HepG2 (cell line): Measurements from ENCODE around the gene SEMA4F. TPM values are rescaled to one million over a fixed set of nuclear protein-coding genes. Genes with fewer than 3 reads are reported as not detected.

Experiments
- ATAC-seq: fragments of 200-7000 bp; cut with Tn5 transposase; 3 replicates; pipeline ENCODE4 v1.9.1; 2020; ENCODE audit warnings: mild to moderate bottlenecking, moderate library complexity
- BruUV-seq: library from RNA; stranded (reverse); fragments of 400-500 nt; replicated peaks from 2 replicates; lab custom pipeline; 2021; lab: Mats Ljungman, UMichigan
- CTCF ChIA-PET: fragments of 300-600 bp; formaldehyde crosslinking; extraction: SDS; loops from one replicate; lab custom pipeline; 2021; ENCODE audit warnings: low total read pairs, inconsistent platforms, low intra/inter-chr PET ratio; lab: Yijun Ruan, JAX
- POLR2A ChIA-PET: fragments of 350-600 bp; sonication (Branson Sonifier 250); formaldehyde crosslinking; loops from one replicate; lab custom pipeline; 2020; ENCODE audit warnings: antibody characterized with exemption, inconsistent platforms; lab: Yijun Ruan, JAX
- DNase-seq: peaks from one replicate; pipeline ENCODE4 v3.0.0-alpha.2; 2015; ENCODE audit warnings: low spot score
- FAIRE-seq: peaks from 3 replicates; lab custom pipeline; 2011; peaks lifted over from hg19 to GRCh38; lab: Jason Lieb, UNC
- H2AFZ ChIP-seq: one replicate; pipeline ENCODE4 v1.6.1; 2011; ENCODE audit warnings: low read length, inconsistent platforms
- H3K27ac ChIP-seq: fragments of 300-600 bp; 3 replicates; pipeline ENCODE4 v1.8.0; 2011; ENCODE audit warnings: mixed run types, mild to moderate bottlenecking, mixed read lengths, low read length, inconsistent platforms; ENCODE audit not compliant: insufficient read depth; ENCODE audit errors: extremely low read length
- H3K27me3 ChIP-seq, 2 experiments: fragments of 200-600 bp in 1 of 2; 2 replicates in 1 of 2; 3 replicates in 1 of 2; pipeline versions ENCODE4 v1.6.0 to v1.8.0; 2011; ENCODE audit warnings: low read length in 2 of 2, mild to moderate bottlenecking in 2 of 2, moderate library complexity in 2 of 2, inconsistent platforms in 1 of 2; ENCODE audit not compliant: insufficient read depth in 2 of 2, control insufficient read depth in 1 of 2
- H3K36me3 ChIP-seq, 2 experiments: fragments of 200-600 bp in 1 of 2; replicated peaks in 1 of 2; 2 replicates in 1 of 2; 3 replicates in 1 of 2; pipeline versions ENCODE4 v1.5.1 to v1.8.0; 2011; ENCODE audit warnings: low read length in 2 of 2, inconsistent platforms in 1 of 2; ENCODE audit not compliant: insufficient read depth in 2 of 2, control insufficient read depth in 1 of 2
- H3K4me1 ChIP-seq: 2 replicates; pipeline ENCODE4 v1.5.1; 2012; ENCODE audit warnings: low read length, inconsistent platforms; ENCODE audit not compliant: insufficient read depth
- H3K4me2 ChIP-seq: 2 replicates; pipeline ENCODE4 v1.6.0; 2011; ENCODE audit warnings: low read depth, low read length, inconsistent platforms
- H3K4me3 ChIP-seq, 3 experiments: fragments of 200-600 bp in 1 of 3; sonication (generic), shearing (Covaris generic) in 1 of 3; replicated peaks in 1 of 3; 2 replicates each; pipeline ENCODE4 v1.5.1; 2011 to 2016; ENCODE audit warnings: low read length in 3 of 3, inconsistent platforms in 2 of 3, low read depth in 2 of 3, mild to moderate bottlenecking in 2 of 3, control low read depth in 1 of 3, mixed read lengths in 1 of 3; ENCODE audit not compliant: insufficient read depth in 1 of 3
- H3K79me2 ChIP-seq: one replicate; pipeline ENCODE4 v1.6.1; 2011; ENCODE audit warnings: low read length, inconsistent platforms; ENCODE audit not compliant: insufficient read depth
- H3K9ac ChIP-seq: 2 replicates; pipeline ENCODE4 v1.6.0; 2011; ENCODE audit warnings: mild to moderate bottlenecking, low read depth, low read length, inconsistent platforms; ENCODE audit not compliant: insufficient read depth
- H3K9me3 ChIP-seq: 2 replicates; pipeline ENCODE4 v1.5.1; 2012; ENCODE audit warnings: mild to moderate bottlenecking, low read length
- H4K20me1 ChIP-seq: 2 replicates; pipeline ENCODE4 v1.6.0; 2011; ENCODE audit warnings: inconsistent platforms, mild to moderate bottlenecking, low read length, moderate library complexity; ENCODE audit not compliant: insufficient read depth
- CAMTA2 ChIP-seq: sonication (generic); formaldehyde crosslinking; IDR thresholded peaks from 2 replicates; pipeline ENCODE4 v1.4.0; 2020; ENCODE audit warnings: mild to moderate bottlenecking, missing genetic modification reagents, borderline replicate concordance
- CC2D1A ChIP-seq: sonication (generic); formaldehyde crosslinking; IDR thresholded peaks from 2 replicates; pipeline ENCODE4 v1.8.1; 2023; ENCODE audit warnings: mild to moderate bottlenecking, missing genetic modification reagents
- LRRFIP1 ChIP-seq: sonication (generic); formaldehyde crosslinking; conservative IDR thresholded peaks from 2 replicates; pipeline ENCODE4 v1.4.0; 2020; ENCODE audit warnings: missing genetic modification reagents
- SNAPC5 ChIP-seq: sonication (generic); formaldehyde crosslinking; IDR thresholded peaks from 2 replicates; pipeline ENCODE4 v1.8.1; 2023; ENCODE audit warnings: mild to moderate bottlenecking, missing genetic modification reagents, borderline replicate concordance
- TEF ChIP-seq: sonication (generic); formaldehyde crosslinking; IDR thresholded peaks from 2 replicates; pipeline ENCODE4 v1.5.0; 2020; ENCODE audit warnings: missing genetic modification reagents
- ZNF746 ChIP-seq: sonication (generic); formaldehyde crosslinking; IDR thresholded peaks from 2 replicates; pipeline ENCODE4 v1.8.0; 2022; ENCODE audit warnings: mild to moderate bottlenecking, missing genetic modification reagents
- WGBS: methylation state at CpG from one replicate; pipeline ENCODE4 v1.1.6; 2017; ENCODE audit warnings: low lambda C conversion rate; 5-methylcytosine and 5-hydroxymethylcytosine counted together
- in situ Hi-C: cut with HindIII; loops from 2 replicates; pipeline ENCODE4 v1.10.0; 2017; ENCODE audit warnings: low pct_unique_long_range_greater_than_20kb; ENCODE audit not compliant: extremely low pct_ligation_motif_present
- intact Hi-C: fragments of 100-400 bp; cut with micrococcal nuclease; formaldehyde crosslinking; loops from one replicate; pipeline ENCODE4 v1.10.0; 2022; ENCODE audit not compliant: unreplicated experiment
- polyA plus RNA-seq, 8 experiments: library from polyadenylated mRNA; depleted of rRNA in 3 of 8; stranded (reverse) in 7 of 8; unstranded in 1 of 8; fragments of >200 nt; fragmentation: Illumina TruSeq in 4 of 8; extraction: Trizol in 4 of 8; gene quantifications; 2 replicates each; pipeline versions ENCODE4 v1.2.1 to v1.2.3, GENCODE V29; 2011 to 2016; ENCODE audit warnings: low read depth in 4 of 8, missing spikeins in 1 of 8, mixed read lengths in 1 of 8; ENCODE audit not compliant: insufficient read depth in 1 of 8
- total RNA-seq, 5 experiments: library from RNA; depleted of rRNA; stranded (reverse); fragments of >200 nt; fragmentation: Illumina TruSeq; extraction: Trizol; gene quantifications; 2 replicates each; pipeline ENCODE4 v1.2.3, GENCODE V29; 2016; ENCODE audit warnings: low read depth in 1 of 5

SEMA4F gene
- total and polyA plus RNA-seq, 2 of the 13 experiments (the other 11 are each of a cell fraction or from before 2014, with no cell fraction given), result 7.1 to 10.3 TPM

- no peak for TF ChIP-seq ZNF746 (CRISPR knock-in tag)
Observed at GRCh38 chr2:74655579-74655978, 1.5 kb downstream of the SEMA4F start (continued).

GRCh38 chr2:74658516-74658915 lies 4.5 kb downstream of the SEMA4F start:
- H3K9ac ChIP-seq, result no peak overlapping the region
- 92% methylated on average over 2 of the region's 2 CpGs for WGBS
- BruUV-seq, result no TSS peak
- no peak for ATAC-seq
- FAIRE-seq, result no peak
- TF ChIP-seq TEF (no peak), SNAPC5 (no peak), LRRFIP1 (CRISPR knock-in tag) (no peak), CC2D1A (no peak), CAMTA2 (CRISPR knock-in tag) (no peak)
- TF ChIP-seq, all 625 proteins: peak for 0
- Histone ChIP-seq H3K9me3 (no peaks in the 10 kb centered on the region), H2AFZ (no peak overlapping the region), H3K4me1 (peaks cover 16% of the 10 kb centered on the region), H3K4me3 (no peak overlapping the region), H4K20me1 (no peaks in the 10 kb centered on the region), H3K79me2 (no peaks in the 10 kb centered on the region), H3K36me3 (no peaks in the 10 kb centered on the region; a peak in 1 of 5 replicates), H3K4me2 (no peak overlapping the region), H3K27me3 (no peaks in the 10 kb centered on the region), H3K27ac (no peak overlapping the region)
- CTCF ChIA-PET, result no interaction called here
- POLR2A ChIA-PET, result no interaction called here
- intact Hi-C loops (no loop called here), in situ Hi-C loops (no loop called here)
- DNase-seq, result no peak
